HCT116 (cell line): ENCODE measurements around the gene CIDEC. TPM values are rescaled to one million over a fixed set of nuclear protein-coding genes. Genes with fewer than 3 reads are reported as not detected.

Source experiments
- ATAC-seq: fragments of 200-7000 bp; cut with Tn5 transposase; 2 replicates; pipeline ENCODE4 v1.9.1; 2020; ENCODE audit warnings: mild to moderate bottlenecking, moderate library complexity
- BruUV-seq: library from RNA; stranded (reverse); fragments of 400-500 nt; replicated peaks from 2 replicates; lab custom pipeline; 2021; lab: Mats Ljungman, UMichigan
- CTCF ChIA-PET: fragments of 300-600 bp; sonication (Branson Sonifier 250); formaldehyde crosslinking; loops from one replicate; lab custom pipeline; 2021; ENCODE audit warnings: antibody characterized with exemption; lab: Charles Lee
- POLR2A ChIA-PET: fragments of 300-600, 350-600 bp; sonication (Branson Sonifier 250); formaldehyde crosslinking; loops from one replicate; lab custom pipeline; 2021; ENCODE audit warnings: antibody characterized with exemption; lab: Charles Lee
- RAD21 ChIA-PET, 2 experiments: fragments of 300-600 bp; sonication (Branson Sonifier 250); formaldehyde crosslinking; loops; one replicate each; lab custom pipeline; 2023; ENCODE audit warnings: low total read pairs in 2 of 2; ENCODE audit not compliant: uncharacterized antibody in 2 of 2, unreplicated experiment in 2 of 2, low non-redundant PET in 1 of 2; lab: Charles Lee
- DNase-seq: peaks from one replicate; pipeline ENCODE4 v3.0.0-alpha.2; 2010; ENCODE audit warnings: low read depth, low spot score
- H2AFZ ChIP-seq: fragments of 200-600 bp; shearing (Covaris generic), sonication (generic); 2 replicates; pipeline ENCODE4 v1.6.1; 2017; ENCODE audit warnings: low read depth, mixed run types, mixed read lengths, antibody characterized with exemption, low read length; ENCODE audit not compliant: poor library complexity, severe bottlenecking
- H3K27ac ChIP-seq: 2 replicates; pipeline ENCODE4 v1.5.1; 2012; ENCODE audit warnings: low read depth, low read length
- H3K27me3 ChIP-seq: fragments of 200-600 bp; sonication (generic); 2 replicates; pipeline ENCODE4 v1.6.1; 2016; ENCODE audit warnings: mixed run types, low read length, mixed read lengths; ENCODE audit not compliant: insufficient read depth
- H3K36me3 ChIP-seq, 2 experiments: fragments of 200-500 bp in 1 of 2; fragments of 200-600 bp in 1 of 2; sonication (Bioruptor generic) in 1 of 2; sonication (generic) in 1 of 2; 2 replicates each; pipeline versions ENCODE4 v1.5.1 to v1.6.1; 2014 to 2016; ENCODE audit warnings: low read length in 2 of 2, inconsistent platforms in 1 of 2, mixed read lengths in 1 of 2, mixed run types in 1 of 2; ENCODE audit not compliant: insufficient read depth in 2 of 2, control insufficient read depth in 1 of 2
- H3K4me1 ChIP-seq, 2 experiments: fragments of 200-600 bp in 1 of 2; sonication (generic) in 1 of 2; 2 replicates each; pipeline versions ENCODE4 v1.5.1 to v1.6.1; 2012 to 2017; ENCODE audit warnings: low read length in 2 of 2, inconsistent platforms in 1 of 2, mild to moderate bottlenecking in 1 of 2, mixed read lengths in 1 of 2, mixed run types in 1 of 2, moderate library complexity in 1 of 2; ENCODE audit not compliant: insufficient read depth in 2 of 2, control insufficient read depth in 1 of 2
- H3K4me2 ChIP-seq: fragments of 200-600 bp; sonication (generic); 2 replicates; pipeline ENCODE4 v1.6.1; 2017; ENCODE audit warnings: mixed run types, low read length, mixed read lengths
- H3K4me3 ChIP-seq, 2 experiments: fragments of 200-600 bp in 1 of 2; sonication (generic) in 1 of 2; replicated peaks in 1 of 2; 2 replicates each; pipeline ENCODE4 v1.5.1; 2011 to 2016; ENCODE audit warnings: low read length in 2 of 2, control low read depth in 1 of 2, low read depth in 1 of 2, mild to moderate bottlenecking in 1 of 2, mixed read lengths in 1 of 2, mixed run types in 1 of 2
- H3K79me2 ChIP-seq: fragments of 200-600 bp; sonication (generic); 2 replicates; pipeline ENCODE4 v1.6.1; 2017; ENCODE audit warnings: mild to moderate bottlenecking, mixed run types, low read length, moderate library complexity, mixed read lengths; ENCODE audit not compliant: insufficient read depth
- H3K9ac ChIP-seq: fragments of 200-600 bp; sonication (generic); 2 replicates; pipeline ENCODE4 v1.6.1; 2016; ENCODE audit warnings: low read length, mixed read lengths
- H3K9me2 ChIP-seq: fragments of 200-600 bp; sonication (generic), shearing (Covaris generic); 2 replicates; pipeline ENCODE4 v1.6.1; 2017; ENCODE audit warnings: mixed run types, mild to moderate bottlenecking, moderate library complexity; ENCODE audit not compliant: insufficient read depth
- H3K9me3 ChIP-seq, 2 experiments: fragments of 200-500 bp in 1 of 2; fragments of 200-600 bp in 1 of 2; sonication (Bioruptor generic) in 1 of 2; sonication (generic) in 1 of 2; 2 replicates each; pipeline ENCODE4 v1.6.1; 2014 to 2017; ENCODE audit warnings: low read length in 2 of 2, mixed read lengths in 2 of 2, inconsistent platforms in 1 of 2, low read depth in 1 of 2, mild to moderate bottlenecking in 1 of 2, mixed run types in 1 of 2, moderate library complexity in 1 of 2; ENCODE audit not compliant: control insufficient read depth in 1 of 2, insufficient read depth in 1 of 2
- H4K20me1 ChIP-seq: fragments of 200-600 bp; sonication (generic), shearing (Covaris generic); 2 replicates; pipeline ENCODE4 v1.6.1; 2017; ENCODE audit warnings: mixed run types, mild to moderate bottlenecking, moderate library complexity; ENCODE audit not compliant: insufficient read depth
- ELF1 ChIP-seq: IDR thresholded peaks from 2 replicates; pipeline ENCODE4 v1.6.1; 2012; ENCODE audit warnings: low read depth, borderline replicate concordance
- JUND ChIP-seq: IDR thresholded peaks from 2 replicates; pipeline ENCODE4 v1.6.1; 2012
- POLR2A ChIP-seq: IDR thresholded peaks from 2 replicates; pipeline ENCODE4 v1.7.0; 2011; ENCODE audit warnings: borderline replicate concordance; ENCODE audit not compliant: insufficient read depth, insufficient read length; ENCODE audit errors: extremely low read depth
- RAD21 ChIP-seq: IDR thresholded peaks from 2 replicates; pipeline ENCODE4 v1.6.1; 2012; ENCODE audit warnings: low read depth, mild to moderate bottlenecking
- SIN3A ChIP-seq: IDR thresholded peaks from 2 replicates; pipeline ENCODE4 v1.6.1; 2012; ENCODE audit warnings: low read depth
- SP1 ChIP-seq: IDR thresholded peaks from 2 replicates; pipeline ENCODE4 v1.6.1; 2012; ENCODE audit warnings: low read depth
- SRF ChIP-seq: IDR thresholded peaks from 2 replicates; pipeline ENCODE4 v1.6.1; 2012; ENCODE audit warnings: low read depth
- TCF7L2 ChIP-seq: IDR thresholded peaks from 2 replicates; pipeline ENCODE4 v1.7.0; 2011; ENCODE audit warnings: borderline replicate concordance, inconsistent platforms; ENCODE audit not compliant: insufficient read depth, insufficient read length; ENCODE audit errors: extremely low read depth
- ZFX ChIP-seq: fragments of 450-650 bp; IDR thresholded peaks from 2 replicates; pipeline ENCODE4 v1.6.1; 2017
- intact Hi-C: fragments of 100-400 bp; cut with micrococcal nuclease; formaldehyde crosslinking; loops from 2 replicates; pipeline ENCODE4 v1.10.0; 2022
- total RNA-seq: library from RNA; stranded (reverse); gene quantifications from one replicate; pipeline ENCODE4 v1.2.1, GENCODE V29; 2021; ENCODE audit not compliant: unreplicated experiment
- TF ChIP-seq, protein P1 (sequence below), 3 experiments: fragments of 200-600 bp in 1 of 3; sonication (generic) in 1 of 3; IDR thresholded peaks in 2 of 3; conservative IDR thresholded peaks in 1 of 3; 2 replicates each; pipeline ENCODE4 v1.5.1; 2012 to 2017; ENCODE audit warnings: low read depth in 2 of 3, low read length in 2 of 3, antibody characterized with exemption in 1 of 3, borderline replicate concordance in 1 of 3, control low read depth in 1 of 3, mild to moderate bottlenecking in 1 of 3, mixed read lengths in 1 of 3, mixed run types in 1 of 3, moderate library complexity in 1 of 3; ENCODE audit not compliant: insufficient read depth in 1 of 3
- TF ChIP-seq, protein P2 (sequence below): IDR thresholded peaks from 2 replicates; pipeline ENCODE4 v1.6.1; 2011; ENCODE audit warnings: mild to moderate bottlenecking, low read length, moderate library complexity; ENCODE audit not compliant: insufficient replicate concordance; ENCODE audit errors: extremely low read depth
- TF ChIP-seq, protein P3 (sequence below): IDR thresholded peaks from 2 replicates; pipeline ENCODE4 v1.6.1; 2012
- TF ChIP-seq, protein P4 (sequence below): IDR thresholded peaks from 2 replicates; pipeline ENCODE4 v1.6.1; 2012

Gene CIDEC
- total RNA-seq, 1 experiment from 2014 or later: not detected

DNA sequence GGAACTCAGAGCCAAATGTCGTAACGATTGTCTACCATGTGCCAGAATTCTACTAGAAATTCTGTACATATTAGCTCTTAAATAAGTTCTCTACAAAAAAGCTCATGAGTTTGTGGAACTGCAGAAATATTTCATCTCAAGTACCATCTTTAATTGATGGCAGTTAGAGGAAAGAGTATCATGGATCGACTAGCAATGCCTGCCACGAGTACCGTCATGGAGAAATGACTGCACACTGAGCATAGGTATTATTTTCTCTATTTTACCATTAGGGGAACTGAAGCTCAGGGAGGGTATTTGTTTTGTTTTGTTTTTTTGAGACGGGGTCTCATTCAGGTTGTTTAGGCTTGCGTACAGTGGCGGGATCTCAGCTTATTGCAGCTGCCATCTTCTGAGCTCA lies 39.0 kb downstream of the CIDEC start:
- RAD21 ChIA-PET: interaction anchor here in 1 of 2 experiments (1.5 kb wide), 1 partner anchor 105 kb away, joined by 4 read pairs; no protein-coding TSS in a partner anchor
- BruUV-seq: no TSS peak

More for the DNA sequence above, 39.0 kb downstream of the CIDEC start:
- H3K4me3 ChIP-seq: no peak overlapping the region
- H2AFZ ChIP-seq: no peak overlapping the region
- intact Hi-C loops: loop anchor here (5.0 kb wide), 1 partner anchor 91 kb away; the partner anchor contains the start of gene CRELD1
- no peak overlapping the region for H3K27ac ChIP-seq
- CTCF ChIA-PET: interaction anchor here (1.1 kb wide), 1 partner anchor 105 kb away, joined by 4 read pairs; no protein-coding TSS in a partner anchor
- TF ChIP-seq SP1 (no peak), ZFX (no peak), ELF1 (no peak), TCF7L2 (no peak), POLR2A (no peak), SRF (no peak), SIN3A (no peak), JUND (no peak), RAD21 (no peak)
- TF ChIP-seq, protein P1, sequence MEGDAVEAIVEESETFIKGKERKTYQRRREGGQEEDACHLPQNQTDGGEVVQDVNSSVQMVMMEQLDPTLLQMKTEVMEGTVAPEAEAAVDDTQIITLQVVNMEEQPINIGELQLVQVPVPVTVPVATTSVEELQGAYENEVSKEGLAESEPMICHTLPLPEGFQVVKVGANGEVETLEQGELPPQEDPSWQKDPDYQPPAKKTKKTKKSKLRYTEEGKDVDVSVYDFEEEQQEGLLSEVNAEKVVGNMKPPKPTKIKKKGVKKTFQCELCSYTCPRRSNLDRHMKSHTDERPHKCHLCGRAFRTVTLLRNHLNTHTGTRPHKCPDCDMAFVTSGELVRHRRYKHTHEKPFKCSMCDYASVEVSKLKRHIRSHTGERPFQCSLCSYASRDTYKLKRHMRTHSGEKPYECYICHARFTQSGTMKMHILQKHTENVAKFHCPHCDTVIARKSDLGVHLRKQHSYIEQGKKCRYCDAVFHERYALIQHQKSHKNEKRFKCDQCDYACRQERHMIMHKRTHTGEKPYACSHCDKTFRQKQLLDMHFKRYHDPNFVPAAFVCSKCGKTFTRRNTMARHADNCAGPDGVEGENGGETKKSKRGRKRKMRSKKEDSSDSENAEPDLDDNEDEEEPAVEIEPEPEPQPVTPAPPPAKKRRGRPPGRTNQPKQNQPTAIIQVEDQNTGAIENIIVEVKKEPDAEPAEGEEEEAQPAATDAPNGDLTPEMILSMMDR (IDR thresholded peaks at IDR 0.05 in 2 of 3, conservative IDR thresholded peaks at IDR 0.05 in 1 of 3; ENCODE audit: borderline replicate concordance in 1 of 3, insufficient read depth in 1 of 3, low read depth in 2 of 3, low read length in 2 of 3): no peak
- TF ChIP-seq, protein P2, sequence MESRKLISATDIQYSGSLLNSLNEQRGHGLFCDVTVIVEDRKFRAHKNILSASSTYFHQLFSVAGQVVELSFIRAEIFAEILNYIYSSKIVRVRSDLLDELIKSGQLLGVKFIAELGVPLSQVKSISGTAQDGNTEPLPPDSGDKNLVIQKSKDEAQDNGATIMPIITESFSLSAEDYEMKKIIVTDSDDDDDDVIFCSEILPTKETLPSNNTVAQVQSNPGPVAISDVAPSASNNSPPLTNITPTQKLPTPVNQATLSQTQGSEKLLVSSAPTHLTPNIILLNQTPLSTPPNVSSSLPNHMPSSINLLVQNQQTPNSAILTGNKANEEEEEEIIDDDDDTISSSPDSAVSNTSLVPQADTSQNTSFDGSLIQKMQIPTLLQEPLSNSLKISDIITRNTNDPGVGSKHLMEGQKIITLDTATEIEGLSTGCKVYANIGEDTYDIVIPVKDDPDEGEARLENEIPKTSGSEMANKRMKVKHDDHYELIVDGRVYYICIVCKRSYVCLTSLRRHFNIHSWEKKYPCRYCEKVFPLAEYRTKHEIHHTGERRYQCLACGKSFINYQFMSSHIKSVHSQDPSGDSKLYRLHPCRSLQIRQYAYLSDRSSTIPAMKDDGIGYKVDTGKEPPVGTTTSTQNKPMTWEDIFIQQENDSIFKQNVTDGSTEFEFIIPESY: no peak
- TF ChIP-seq, protein P3, sequence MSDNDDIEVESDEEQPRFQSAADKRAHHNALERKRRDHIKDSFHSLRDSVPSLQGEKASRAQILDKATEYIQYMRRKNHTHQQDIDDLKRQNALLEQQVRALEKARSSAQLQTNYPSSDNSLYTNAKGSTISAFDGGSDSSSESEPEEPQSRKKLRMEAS: no peak
- TF ChIP-seq, protein P4, sequence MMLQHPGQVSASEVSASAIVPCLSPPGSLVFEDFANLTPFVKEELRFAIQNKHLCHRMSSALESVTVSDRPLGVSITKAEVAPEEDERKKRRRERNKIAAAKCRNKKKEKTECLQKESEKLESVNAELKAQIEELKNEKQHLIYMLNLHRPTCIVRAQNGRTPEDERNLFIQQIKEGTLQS: no peak
- TF ChIP-seq, all 23 proteins: peak for 0
- no peaks in the 10 kb centered on the region for H4K20me1 ChIP-seq
- no peaks in the 10 kb centered on the region for H3K27me3 ChIP-seq
- H3K4me2 ChIP-seq: no peak overlapping the region
- H3K79me2 ChIP-seq: peaks cover 7% of the 10 kb centered on the region; the same call in 1 of the 2 replicates
- no peak for ATAC-seq
- no peak overlapping the region for H3K9ac ChIP-seq
- POLR2A ChIA-PET: no interaction called here
- H3K36me3 ChIP-seq: peaks cover 9 to 17% of the 10 kb centered on the region in 2 experiments; a peak in 3 of 4 replicates
- no peak for DNase-seq
- H3K9me2 ChIP-seq: no peaks in the 10 kb centered on the region
- H3K4me1 ChIP-seq: peaks cover 0 to 15% of the 10 kb centered on the region in 2 experiments; a peak in 1 of 4 replicates
- no peaks in the 10 kb centered on the region for H3K9me3 ChIP-seq
